Measurements from ENCODE around the gene RGL2. TPM values are rescaled to one million over a fixed set of nuclear protein-coding genes. Genes with fewer than 3 reads are reported as not detected.
A peak's percentile ranks its signal among the peaks of the same experiment; 100 is the strongest.

RGL2 gene
- total and polyA plus RNA-seq, 2 of the 13 experiments (the other 11 are each of a cell fraction or from before 2014, with no cell fraction given) = 22.9 to 47.4 TPM

GRCh38 chr6:33313105-33313708 is 14.5 kb upstream of the RGL2 start (continued):
- TF ChIP-seq ATF6 (CRISPR knock-in tag; conservative IDR thresholded peaks at IDR 0.05) (no peak), DNMT1 (CRISPR knock-in tag; IDR thresholded peaks at IDR 0.05) (no peak), ZNF724P (CRISPR knock-in tag; IDR thresholded peaks at IDR 0.05; ENCODE audit: borderline replicate concordance) (no peak), ESRRA (CRISPR knock-in tag; IDR thresholded peaks at IDR 0.05; ENCODE audit: low read depth) (0 out of 2 replicates have a peak, but pooled peaks have one; percentile 11), ZNF101 (CRISPR knock-in tag; IDR thresholded peaks at IDR 0.05; ENCODE audit: borderline replicate concordance, low read depth) (no peak), GRHL1 (CRISPR knock-in tag; conservative IDR thresholded peaks at IDR 0.05) (no peak), ISX (CRISPR knock-in tag; conservative IDR thresholded peaks at IDR 0.05) (no peak), LRRFIP1 (CRISPR knock-in tag; conservative IDR thresholded peaks at IDR 0.05) (no peak), RAD51 (IDR thresholded peaks at IDR 0.05; ENCODE audit: borderline replicate concordance) (no peak), ZNF652 (CRISPR knock-in tag; IDR thresholded peaks at IDR 0.05; ENCODE audit: borderline replicate concordance, low read depth) (no peak), ZFP91 (CRISPR knock-in tag; IDR thresholded peaks at IDR 0.05; ENCODE audit: borderline replicate concordance) (no peak), SYNCRIP (IDR thresholded peaks at IDR 0.05; ENCODE audit: insufficient read depth, low read depth, low read length) (no peak), ZMYM3 (CRISPR knock-in tag; IDR thresholded peaks at IDR 0.05) (peak; percentile 17; the same call in 1 of the 2 replicates), ZNF562 (CRISPR knock-in tag; IDR thresholded peaks at IDR 0.05; ENCODE audit: borderline replicate concordance) (no peak), ATF5 (CRISPR knock-in tag; IDR thresholded peaks at IDR 0.05; ENCODE audit: low read depth) (no peak), NR2F6 (IDR thresholded peaks at IDR 0.05) (no peak), NR2F6 (CRISPR knock-in tag; IDR thresholded peaks at IDR 0.05) (no peak), GPN1 (CRISPR knock-in tag; IDR thresholded peaks at IDR 0.05; ENCODE audit: borderline replicate concordance) (no peak), ZBTB8A (CRISPR knock-in tag; IDR thresholded peaks at IDR 0.05; ENCODE audit: borderline replicate concordance, low read depth) (no peak), SATB2 (CRISPR knock-in tag; IDR thresholded peaks at IDR 0.05) (no peak), MIER2 (CRISPR knock-in tag; IDR thresholded peaks at IDR 0.05) (no peak), ZNF546 (CRISPR knock-in tag; conservative IDR thresholded peaks at IDR 0.05) (no peak), TCF7L2 (IDR thresholded peaks at IDR 0.05; ENCODE audit: low read depth, low read length) (no peak)

Measured in HepG2 (cell line).